Upper lobe of right lung (tissue), 1 donor: Measurements from ENCODE around the gene SGCA. TPM values are rescaled to one million over a fixed set of nuclear protein-coding genes. Genes with fewer than 3 reads are reported as not detected.
A peak's percentile ranks its signal among the peaks of the same experiment; 100 is the strongest.

Source experiments
- ATAC-seq: fragments of 200-7000 bp; cut with Tn5 transposase; one replicate; pipeline ENCODE4 v1.9.1; 2020; ENCODE audit warnings: mild to moderate bottlenecking, moderate library complexity
- DNase-seq: peaks from one replicate; pipeline ENCODE4 v3.0.0-alpha.2; 2020
- H3K27ac ChIP-seq: fragments of 200-600 bp; one replicate; pipeline ENCODE4 v1.8.0; 2022
- H3K27me3 ChIP-seq: fragments of 200-600 bp; one replicate; pipeline ENCODE4 v1.8.0; 2022; ENCODE audit warnings: mild to moderate bottlenecking
- H3K36me3 ChIP-seq: fragments of 200-600 bp; one replicate; pipeline ENCODE4 v1.8.0; 2022
- H3K4me1 ChIP-seq: fragments of 200-600 bp; one replicate; pipeline ENCODE4 v1.8.0; 2022
- H3K4me3 ChIP-seq: fragments of 200-600 bp; one replicate; pipeline ENCODE4 v1.8.0; 2022; ENCODE audit warnings: mild to moderate bottlenecking
- H3K9me3 ChIP-seq: fragments of 200-600 bp; one replicate; pipeline ENCODE4 v1.8.0; 2022
- CTCF ChIP-seq: fragments of 200-600 bp; IDR thresholded peaks from one replicate; pipeline ENCODE4 v1.8.0; 2022; ENCODE audit warnings: antibody characterized with exemption
- intact Hi-C: fragments of 100-400 bp; cut with DNase I; formaldehyde crosslinking; loops from one replicate; pipeline ENCODE4 v1.11.0; 2022
- total RNA-seq: library from RNA; stranded (reverse); fragmentation: NEBNext Ultra II Directional; extraction: Animal tissue kit (Norgen Biotek cat#: 25700); gene quantifications from one replicate; pipeline ENCODE4 v1.2.1, GENCODE V29; 2021
- donor health status: DM: no; HTN: yes; CAD: no; lungs with severe emphysema.

SGCA gene
- total RNA-seq, 1 donor from 2014 or later = 27.8 TPM

DNA sequence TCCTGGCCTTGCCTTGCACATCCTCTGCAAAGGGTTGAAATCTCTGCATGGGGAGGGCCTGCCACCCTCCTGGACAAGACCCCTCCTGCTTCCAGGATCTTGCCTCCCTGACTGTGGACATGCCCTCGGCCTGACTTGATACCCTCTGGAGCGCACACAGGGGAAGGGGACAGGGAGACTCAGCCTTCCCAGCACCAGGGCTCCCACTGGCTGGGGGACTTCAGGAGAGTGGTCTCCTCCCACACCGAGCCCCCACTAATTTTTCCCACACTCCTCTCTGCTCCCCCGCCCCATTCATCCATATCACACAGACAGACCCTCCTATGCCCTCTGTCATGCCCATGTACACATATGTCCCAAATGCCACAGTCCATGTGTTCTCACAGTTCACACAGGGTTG, 14.3 kb downstream of the SGCA start:
- DNase-seq (no peak), ATAC-seq (no peak)
- Histone ChIP-seq H3K4me1 (peaks cover 26% of the 10 kb centered on the region), H3K4me3 (no peak overlapping the region), H3K27ac (no peak overlapping the region), H3K27me3 (no peaks in the 10 kb centered on the region), H3K9me3 (no peaks in the 10 kb centered on the region), H3K36me3 (no peaks in the 10 kb centered on the region)
- intact Hi-C loops = no loop called here
- no peak for TF ChIP-seq CTCF

DNA sequence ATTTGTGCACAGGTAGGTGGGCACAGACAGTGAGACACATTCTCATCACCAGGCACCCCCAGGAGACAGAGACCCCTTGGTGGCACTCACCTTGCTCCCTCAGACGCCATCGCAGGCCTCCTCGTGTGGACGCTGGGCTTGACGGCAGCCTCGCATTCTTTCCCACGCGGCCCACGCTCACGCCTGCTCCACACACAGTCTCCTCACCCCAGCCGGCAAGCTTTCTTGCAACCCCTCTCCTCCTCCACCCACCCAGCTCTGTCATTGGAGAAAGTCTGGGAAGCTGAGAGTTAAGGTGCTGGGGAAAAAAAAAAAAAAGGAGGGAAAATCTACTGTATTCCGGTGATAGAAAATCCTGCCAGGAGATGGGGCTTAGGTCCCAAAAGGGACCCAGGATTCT, 14.8 kb downstream of the SGCA start:
- Histone ChIP-seq H3K36me3 (peaks cover 1% of the 10 kb centered on the region), H3K4me3 (no peak overlapping the region), H3K27ac (no peak overlapping the region), H3K27me3 (no peaks in the 10 kb centered on the region), H3K4me1 (peaks cover 26% of the 10 kb centered on the region), H3K9me3 (no peaks in the 10 kb centered on the region)
- intact Hi-C loops = no loop called here
- no peak for TF ChIP-seq CTCF
- no peak for ATAC-seq
- no peak for DNase-seq

- Histone ChIP-seq H3K27ac (no peak overlapping the region), H3K36me3 (peaks cover 6% of the 10 kb centered on the region), H3K9me3 (no peaks in the 10 kb centered on the region), H3K4me1 (peaks cover 26% of the 10 kb centered on the region), H3K27me3 (no peaks in the 10 kb centered on the region), H3K4me3 (no peak overlapping the region)
- DNase-seq (no peak), ATAC-seq (no peak)
- TF ChIP-seq CTCF = no peak
- intact Hi-C loops = no loop called here
These were observed 15.3 kb downstream of the SGCA start for GRCh38 chr17:50181144-50181543.

GRCh38 chr17:50181591-50182560, 16.1 kb downstream of the SGCA start:
- Histone ChIP-seq H3K36me3 (peaks cover 8% of the 10 kb centered on the region), H3K27ac (no peak overlapping the region), H3K27me3 (no peaks in the 10 kb centered on the region), H3K9me3 (no peaks in the 10 kb centered on the region), H3K4me3 (no peak overlapping the region), H3K4me1 (peaks cover 26% of the 10 kb centered on the region)
- intact Hi-C loops = no loop called here
- TF ChIP-seq CTCF = no peak
- DNase-seq (no peak), ATAC-seq (no peak)

- peaks cover 12% of the 10 kb centered on the region for H3K36me3 ChIP-seq
- ATAC-seq (no peak), DNase-seq (no peak)
- intact Hi-C loops = no loop called here
- no peaks in the 10 kb centered on the region for H3K9me3 ChIP-seq
- TF ChIP-seq CTCF = no peak
- peaks cover 16% of the 10 kb centered on the region for H3K4me1 ChIP-seq
- no peak overlapping the region for H3K4me3 ChIP-seq
- H3K27ac ChIP-seq = peak overlapping the region; percentile 24
- no peaks in the 10 kb centered on the region for H3K27me3 ChIP-seq
These were observed 17.1 kb downstream of the SGCA start for GRCh38 chr17:50182783-50183420.
